Measurements from ENCODE around the gene TIMMDC1.
A peak's percentile ranks its signal among the peaks of the same experiment; 100 is the strongest.
"Not testable (repeated sequence)": the region's sequence is repeated elsewhere in the genome, so short reads cannot be mapped to it uniquely, and the experiment has no call there.

The TIMMDC1 gene

DNA sequence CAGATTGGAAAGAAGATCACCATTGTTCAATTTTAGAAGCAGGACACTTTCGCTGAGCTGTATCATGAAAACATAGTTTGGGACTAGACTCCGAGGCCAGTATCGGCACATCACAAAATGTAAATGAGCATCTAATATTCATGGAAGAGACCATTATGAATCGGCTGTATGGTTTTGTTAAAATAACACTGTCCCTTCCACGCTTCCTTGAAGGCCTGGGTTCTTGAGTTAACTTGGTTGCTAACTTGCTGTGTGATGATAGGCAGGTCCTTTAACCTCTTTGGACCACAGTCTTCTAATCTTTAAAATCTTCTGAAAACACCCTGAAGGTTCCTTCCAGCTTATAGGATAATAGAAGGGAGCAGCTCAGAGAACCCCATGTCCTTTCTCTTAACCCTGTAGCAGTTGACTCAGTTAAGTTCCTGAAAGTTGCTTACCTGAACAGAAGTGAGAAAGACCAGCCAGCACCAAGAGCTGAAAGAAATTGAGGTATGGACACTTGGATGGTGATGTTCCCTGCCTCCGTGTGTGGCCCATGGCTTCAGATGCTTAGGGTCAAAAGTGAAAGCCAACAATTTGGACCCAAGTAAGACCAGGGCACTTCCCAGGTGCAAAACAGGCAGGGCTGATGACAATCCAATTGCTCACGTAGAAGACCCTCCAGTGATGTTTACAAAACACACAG lies 59.0 kb downstream of the TIMMDC1 start:
- DNase-seq (ENCODE audit: low read depth): no peak

DNA sequence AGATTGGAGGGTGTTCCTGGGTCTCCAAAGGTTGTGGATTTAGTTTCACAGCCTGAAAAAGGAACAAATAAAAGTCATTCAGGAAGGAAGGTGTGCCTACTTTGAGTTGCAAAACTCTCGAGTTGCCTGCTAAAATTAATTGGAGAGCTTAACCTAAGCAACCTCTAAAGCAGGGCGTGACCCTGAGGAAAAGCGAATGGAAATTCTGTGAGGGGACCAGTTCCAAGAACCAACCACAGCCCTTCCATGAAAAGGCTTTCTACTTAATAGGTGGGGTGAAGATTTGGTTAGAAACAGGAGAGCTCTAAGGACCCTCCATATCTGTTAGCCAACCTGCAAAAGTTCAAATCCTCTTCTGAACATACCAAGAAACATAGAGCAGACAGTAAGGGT lies 59.5 kb downstream of the TIMMDC1 start:
- DNase-seq (ENCODE audit: low read depth): no peak

- no peak for DNase-seq (ENCODE audit: low read depth)
Measured at GRCh38 chr3:119558626-119559317, 60.4 kb downstream of the TIMMDC1 start.

DNA sequence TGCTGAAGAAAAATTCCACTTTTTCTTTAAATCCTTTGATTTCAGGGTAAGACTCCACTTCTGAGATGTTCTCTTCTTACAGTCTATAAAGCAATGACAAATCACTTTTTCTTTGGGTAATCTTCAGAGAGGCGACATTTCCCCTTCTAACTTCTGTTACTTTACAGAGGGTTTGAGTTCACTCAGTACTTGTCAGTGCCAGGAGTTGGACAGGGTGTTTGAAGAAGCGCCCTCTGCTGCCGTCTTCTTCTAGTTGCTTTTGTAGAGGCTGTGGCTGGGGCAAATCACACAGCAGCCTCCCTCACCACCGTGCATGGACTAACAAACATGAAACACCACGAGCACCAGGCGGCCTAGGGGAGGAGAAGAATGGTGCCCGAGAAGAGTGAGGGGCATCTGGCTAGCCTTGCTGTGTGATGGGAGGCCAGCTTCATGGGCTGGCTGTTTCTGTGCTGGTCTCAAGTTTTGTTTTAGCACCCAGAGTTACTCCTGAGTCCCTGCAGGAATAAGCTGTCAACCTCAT lies 61.2 kb downstream of the TIMMDC1 start, which contains the start of gene CD80:
TSS of gene CD80 (minus strand) at position 174 of the 523 bp plus-strand sequence. CDS start 1,886 bp downstream, outside the sequence.
- peak; percentile 62 for DNase-seq (ENCODE audit: low read depth)

DNA sequence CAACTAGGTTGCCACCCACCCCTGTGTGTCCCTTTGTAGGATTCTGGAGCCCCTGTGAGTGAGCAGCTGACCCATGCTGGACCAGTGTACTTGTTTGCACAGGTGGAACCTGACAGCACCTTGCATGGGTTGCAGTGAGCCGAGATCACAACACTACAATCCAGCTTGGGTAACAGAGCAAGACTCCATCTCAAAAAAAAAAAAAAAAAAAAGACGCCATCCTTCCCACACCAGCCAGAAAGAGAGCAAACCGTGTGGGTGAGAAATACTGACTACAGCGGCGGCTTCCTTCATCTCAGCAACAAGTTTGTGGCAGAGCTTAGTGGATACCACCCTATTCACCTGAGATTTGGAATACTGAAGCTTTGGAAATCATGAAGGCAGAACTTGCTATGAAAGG lies 61.8 kb downstream of the TIMMDC1 start:
- no peak for DNase-seq (ENCODE audit: low read depth)

GRCh38 chr3:119562307-119562961 lies 64.1 kb downstream of the TIMMDC1 start:
- peak; percentile 5 for DNase-seq (ENCODE audit: low read depth)

DNA sequence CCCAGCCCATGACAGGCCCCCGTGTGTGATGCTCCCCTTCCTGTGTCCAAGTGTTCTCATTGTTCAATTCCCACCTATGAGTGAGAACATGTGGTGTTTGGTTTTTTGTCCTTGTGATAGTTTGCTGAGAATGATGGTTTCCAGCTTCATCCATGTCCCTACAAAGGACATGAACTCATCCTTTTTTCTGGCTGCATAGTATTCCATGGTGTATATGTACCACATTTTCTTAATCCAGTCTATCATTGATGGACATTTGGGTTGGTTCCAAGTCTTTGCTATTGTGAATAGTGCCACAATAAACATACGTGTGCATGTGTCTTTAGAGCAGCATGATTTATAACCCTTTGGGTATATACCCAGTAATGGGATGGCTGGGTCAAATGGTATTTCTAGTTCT lies 65.0 kb downstream of the TIMMDC1 start:
- not testable (repeated sequence) for DNase-seq (ENCODE audit: low read depth)

DNA sequence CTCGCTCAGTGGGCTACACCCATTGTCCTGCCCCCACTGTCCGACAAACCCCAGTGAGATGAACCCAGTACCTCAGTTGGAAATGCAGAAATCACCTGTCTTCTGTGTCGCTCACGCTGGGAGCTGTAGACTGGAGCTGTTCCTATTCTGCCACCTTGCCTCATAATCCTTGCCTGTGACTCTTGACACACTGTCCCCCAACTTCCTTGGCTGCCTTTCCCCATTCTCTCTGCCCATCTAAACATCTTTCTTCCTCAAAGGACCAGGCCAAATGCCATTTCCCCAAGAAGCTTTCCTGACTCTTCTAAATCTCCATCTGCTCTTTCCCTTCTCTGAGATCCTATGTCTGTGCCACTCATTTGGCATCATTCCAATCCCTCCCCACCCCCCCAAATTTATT lies 70.8 kb downstream of the TIMMDC1 start:
- DNase-seq (ENCODE audit: low read depth): no peak

DNA sequence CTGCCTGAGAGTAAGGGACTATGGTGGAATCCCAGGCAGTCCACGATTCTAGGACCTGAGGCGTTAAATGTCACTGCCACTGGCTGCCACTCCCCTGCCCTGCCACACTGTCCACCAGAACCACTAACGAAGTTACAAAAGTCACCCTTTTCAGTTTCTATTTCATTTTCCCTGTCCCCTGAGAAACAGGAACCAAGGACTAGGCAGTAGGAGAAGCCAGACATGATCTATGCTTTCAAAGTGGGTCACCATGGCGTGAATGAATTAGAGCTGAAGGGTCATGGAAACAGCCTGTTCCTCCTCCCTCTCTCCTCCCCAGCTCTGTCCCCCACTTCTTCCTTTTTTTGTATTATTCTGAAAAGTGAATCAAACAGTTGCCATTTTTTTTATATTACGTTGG lies 71.9 kb downstream of the TIMMDC1 start:
- no peak for DNase-seq (ENCODE audit: low read depth)

- no peak for DNase-seq (ENCODE audit: low read depth)
Measured at GRCh38 chr3:119571230-119571629, 72.9 kb downstream of the TIMMDC1 start.

GRCh38 chr3:119571688-119572087 lies 73.3 kb downstream of the TIMMDC1 start:
- no peak for DNase-seq (ENCODE audit: low read depth)
